ENCODE results near the gene CAMK1G.

DNA sequence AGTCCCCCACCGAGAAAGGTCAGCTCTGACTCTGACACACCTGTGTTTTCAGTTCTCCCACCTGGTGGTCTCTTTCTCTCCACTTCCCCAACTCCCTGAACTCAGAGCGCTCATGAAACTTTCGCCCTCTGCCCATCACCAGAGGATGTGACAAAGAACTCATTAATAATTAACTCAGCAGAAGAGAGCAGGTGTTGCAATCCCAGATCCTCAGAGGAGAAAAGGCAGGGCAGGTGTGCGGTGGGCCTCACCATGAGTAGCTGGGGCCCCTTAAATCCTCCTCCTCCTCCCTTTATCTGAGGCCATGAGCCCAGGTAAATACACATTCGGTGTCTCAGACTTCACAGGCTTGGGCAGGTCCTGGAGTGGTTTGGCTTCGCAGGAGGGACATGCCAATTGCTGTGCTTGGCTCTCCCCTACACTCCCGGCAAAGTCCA is 70.4 kb downstream of the CAMK1G start:
- TF ChIP-seq POLR2A (IDR thresholded peaks at IDR 0.05; ENCODE audit: low read depth, low read length) (no peak), POLR2AphosphoS5 (IDR thresholded peaks at IDR 0.05; ENCODE audit: low read depth, low read length) (no peak)
